ENCODE measurements around the gene MRPL49.

DNA sequence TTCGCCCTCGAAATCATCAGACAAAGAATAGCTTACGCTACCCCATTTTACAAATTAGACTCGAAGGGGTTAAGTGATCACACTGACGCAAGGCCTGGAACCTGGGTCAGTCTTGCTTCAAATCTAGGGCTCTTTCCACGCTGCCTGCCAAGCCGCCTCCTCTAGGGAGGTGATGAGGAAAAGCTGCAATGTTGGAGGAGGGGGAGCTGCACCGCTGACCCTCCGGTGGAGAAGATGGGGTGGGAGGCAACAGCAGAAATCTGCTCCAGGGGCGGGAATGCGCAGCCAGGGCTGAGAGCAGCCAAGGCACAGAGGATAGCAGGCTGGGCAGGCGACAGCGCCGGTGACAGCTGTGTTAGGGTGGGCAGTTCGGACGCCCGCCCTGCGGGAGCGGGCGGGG is 11.6 kb downstream of the MRPL49 start:
- no peak for TF ChIP-seq ZC3H10 (CRISPR knock-in tag; IDR thresholded peaks at IDR 0.05)
- no peak for TF ChIP-seq ZFP3 (CRISPR knock-in tag; IDR thresholded peaks at IDR 0.05)
- TF ChIP-seq, protein P1, sequence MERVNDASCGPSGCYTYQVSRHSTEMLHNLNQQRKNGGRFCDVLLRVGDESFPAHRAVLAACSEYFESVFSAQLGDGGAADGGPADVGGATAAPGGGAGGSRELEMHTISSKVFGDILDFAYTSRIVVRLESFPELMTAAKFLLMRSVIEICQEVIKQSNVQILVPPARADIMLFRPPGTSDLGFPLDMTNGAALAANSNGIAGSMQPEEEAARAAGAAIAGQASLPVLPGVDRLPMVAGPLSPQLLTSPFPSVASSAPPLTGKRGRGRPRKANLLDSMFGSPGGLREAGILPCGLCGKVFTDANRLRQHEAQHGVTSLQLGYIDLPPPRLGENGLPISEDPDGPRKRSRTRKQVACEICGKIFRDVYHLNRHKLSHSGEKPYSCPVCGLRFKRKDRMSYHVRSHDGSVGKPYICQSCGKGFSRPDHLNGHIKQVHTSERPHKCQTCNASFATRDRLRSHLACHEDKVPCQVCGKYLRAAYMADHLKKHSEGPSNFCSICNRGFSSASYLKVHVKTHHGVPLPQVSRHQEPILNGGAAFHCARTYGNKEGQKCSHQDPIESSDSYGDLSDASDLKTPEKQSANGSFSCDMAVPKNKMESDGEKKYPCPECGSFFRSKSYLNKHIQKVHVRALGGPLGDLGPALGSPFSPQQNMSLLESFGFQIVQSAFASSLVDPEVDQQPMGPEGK (CRISPR knock-in tag; IDR thresholded peaks at IDR 0.05; ENCODE audit: borderline replicate concordance) = no peak
- TF ChIP-seq ZNF8 (CRISPR knock-in tag; IDR thresholded peaks at IDR 0.05) = no peak
- TF ChIP-seq, protein P2, sequence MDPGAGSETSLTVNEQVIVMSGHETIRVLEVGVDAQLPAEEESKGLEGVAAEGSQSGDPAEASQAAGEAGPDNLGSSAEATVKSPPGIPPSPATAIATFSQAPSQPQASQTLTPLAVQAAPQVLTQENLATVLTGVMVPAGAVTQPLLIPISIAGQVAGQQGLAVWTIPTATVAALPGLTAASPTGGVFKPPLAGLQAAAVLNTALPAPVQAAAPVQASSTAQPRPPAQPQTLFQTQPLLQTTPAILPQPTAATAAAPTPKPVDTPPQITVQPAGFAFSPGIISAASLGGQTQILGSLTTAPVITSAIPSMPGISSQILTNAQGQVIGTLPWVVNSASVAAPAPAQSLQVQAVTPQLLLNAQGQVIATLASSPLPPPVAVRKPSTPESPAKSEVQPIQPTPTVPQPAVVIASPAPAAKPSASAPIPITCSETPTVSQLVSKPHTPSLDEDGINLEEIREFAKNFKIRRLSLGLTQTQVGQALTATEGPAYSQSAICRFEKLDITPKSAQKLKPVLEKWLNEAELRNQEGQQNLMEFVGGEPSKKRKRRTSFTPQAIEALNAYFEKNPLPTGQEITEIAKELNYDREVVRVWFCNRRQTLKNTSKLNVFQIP (CRISPR knock-in tag; IDR thresholded peaks at IDR 0.05; ENCODE audit: borderline replicate concordance, low read depth) = no peak
- TF ChIP-seq SNAI2 (CRISPR knock-in tag; IDR thresholded peaks at IDR 0.05) = no peak
- no peak for TF ChIP-seq TCF4 (CRISPR knock-in tag; IDR thresholded peaks at IDR 0.05; ENCODE audit: borderline replicate concordance)
- TF ChIP-seq RARB (CRISPR knock-in tag; IDR thresholded peaks at IDR 0.05) = no peak
- TF ChIP-seq, protein P3, sequence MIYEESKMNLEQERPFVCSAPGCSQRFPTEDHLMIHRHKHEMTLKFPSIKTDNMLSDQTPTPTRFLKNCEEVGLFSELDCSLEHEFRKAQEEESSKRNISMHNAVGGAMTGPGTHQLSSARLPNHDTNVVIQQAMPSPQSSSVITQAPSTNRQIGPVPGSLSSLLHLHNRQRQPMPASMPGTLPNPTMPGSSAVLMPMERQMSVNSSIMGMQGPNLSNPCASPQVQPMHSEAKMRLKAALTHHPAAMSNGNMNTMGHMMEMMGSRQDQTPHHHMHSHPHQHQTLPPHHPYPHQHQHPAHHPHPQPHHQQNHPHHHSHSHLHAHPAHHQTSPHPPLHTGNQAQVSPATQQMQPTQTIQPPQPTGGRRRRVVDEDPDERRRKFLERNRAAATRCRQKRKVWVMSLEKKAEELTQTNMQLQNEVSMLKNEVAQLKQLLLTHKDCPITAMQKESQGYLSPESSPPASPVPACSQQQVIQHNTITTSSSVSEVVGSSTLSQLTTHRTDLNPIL (CRISPR knock-in tag; IDR thresholded peaks at IDR 0.05; ENCODE audit: low read depth) = no peak
- TF ChIP-seq CSDC2 (CRISPR knock-in tag; IDR thresholded peaks at IDR 0.05) = no peak
- no peak for TF ChIP-seq ZFP30 (CRISPR knock-in tag; IDR thresholded peaks at IDR 0.05)
- no peak for TF ChIP-seq ARNTL (CRISPR knock-in tag; IDR thresholded peaks at IDR 0.05; ENCODE audit: borderline replicate concordance, low read depth)
- TF ChIP-seq, protein P4, sequence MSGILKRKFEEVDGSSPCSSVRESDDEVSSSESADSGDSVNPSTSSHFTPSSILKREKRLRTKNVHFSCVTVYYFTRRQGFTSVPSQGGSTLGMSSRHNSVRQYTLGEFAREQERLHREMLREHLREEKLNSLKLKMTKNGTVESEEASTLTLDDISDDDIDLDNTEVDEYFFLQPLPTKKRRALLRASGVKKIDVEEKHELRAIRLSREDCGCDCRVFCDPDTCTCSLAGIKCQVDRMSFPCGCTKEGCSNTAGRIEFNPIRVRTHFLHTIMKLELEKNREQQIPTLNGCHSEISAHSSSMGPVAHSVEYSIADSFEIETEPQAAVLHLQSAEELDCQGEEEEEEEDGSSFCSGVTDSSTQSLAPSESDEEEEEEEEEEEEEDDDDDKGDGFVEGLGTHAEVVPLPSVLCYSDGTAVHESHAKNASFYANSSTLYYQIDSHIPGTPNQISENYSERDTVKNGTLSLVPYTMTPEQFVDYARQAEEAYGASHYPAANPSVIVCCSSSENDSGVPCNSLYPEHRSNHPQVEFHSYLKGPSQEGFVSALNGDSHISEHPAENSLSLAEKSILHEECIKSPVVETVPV (CRISPR knock-in tag; IDR thresholded peaks at IDR 0.05) = no peak
- TF ChIP-seq GLIS3 (CRISPR knock-in tag; IDR thresholded peaks at IDR 0.05) = no peak
